NCI-H1694 (cell line): Measurements from ENCODE around the gene SPG11.
A peak's percentile ranks its signal among the peaks of the same experiment; 100 is the strongest.
"Not testable (repeated sequence)": the region's sequence is repeated elsewhere in the genome, so short reads cannot be mapped to it uniquely, and the experiment has no call there.

Experiments used
- DNase-seq: peaks from one replicate; lab custom pipeline; 2025; lab: John Stamatoyannopoulos, UW

Gene SPG11

DNA sequence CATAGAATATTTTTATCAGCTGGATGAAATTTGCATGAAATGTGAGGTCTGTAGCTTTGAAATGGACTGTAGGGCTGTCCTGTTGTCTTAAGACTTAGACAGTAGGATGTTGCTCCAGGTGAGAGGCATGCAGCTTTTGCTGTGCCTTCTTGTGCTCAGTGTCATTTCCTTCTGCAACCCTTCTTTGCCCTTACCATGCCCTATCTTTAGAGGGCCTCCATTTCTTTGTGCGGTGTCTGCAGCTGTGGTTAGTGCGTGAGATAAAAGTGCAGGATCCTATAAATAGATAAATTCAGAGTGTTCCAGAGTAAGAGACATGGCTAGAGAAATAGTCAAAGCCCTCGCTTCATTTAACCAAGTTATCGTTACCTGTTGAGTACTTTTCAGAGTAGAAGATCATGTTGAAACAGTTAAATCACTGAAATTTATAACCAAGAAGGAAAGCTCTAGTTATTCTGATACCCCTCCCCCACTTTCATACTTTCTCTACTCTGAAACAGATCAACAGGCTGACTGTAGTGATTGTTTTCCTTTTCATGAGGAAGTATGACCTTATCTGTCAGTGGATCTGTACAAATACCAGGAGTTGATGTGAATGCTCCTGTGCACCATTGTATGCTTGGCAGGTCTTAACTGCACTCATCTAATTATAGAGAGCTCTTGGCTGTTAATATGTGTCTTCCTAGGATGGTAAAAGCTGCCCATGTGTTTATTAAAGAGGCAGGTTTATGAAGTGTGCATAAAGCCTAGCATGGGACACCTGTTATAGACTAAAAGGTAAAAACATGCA, 108.3 kb downstream of the SPG11 start:
- DNase-seq: no peak

GRCh38 chr15:44550734-44551133, 112.7 kb downstream of the SPG11 start:
- no peak for DNase-seq

DNA sequence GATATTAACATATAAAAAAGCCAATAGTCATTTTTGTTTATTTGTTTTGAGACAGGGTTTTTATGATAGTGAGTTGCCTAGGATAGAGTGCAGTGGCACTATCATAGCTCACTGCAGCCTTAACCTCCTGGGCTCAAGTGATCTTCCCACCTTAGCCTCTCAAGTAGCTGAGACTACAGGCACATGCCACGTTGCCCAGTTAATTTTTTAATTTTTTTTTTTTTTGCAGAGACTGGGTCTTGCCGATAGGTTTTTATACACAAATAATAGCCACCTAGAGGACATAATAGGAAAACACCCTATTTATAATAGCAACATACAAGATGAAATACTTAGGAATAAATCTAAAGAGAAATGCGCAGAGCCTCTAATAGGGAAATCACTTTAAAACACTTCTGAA, 113.2 kb downstream of the SPG11 start:
- peak; percentile 27 for DNase-seq

DNA sequence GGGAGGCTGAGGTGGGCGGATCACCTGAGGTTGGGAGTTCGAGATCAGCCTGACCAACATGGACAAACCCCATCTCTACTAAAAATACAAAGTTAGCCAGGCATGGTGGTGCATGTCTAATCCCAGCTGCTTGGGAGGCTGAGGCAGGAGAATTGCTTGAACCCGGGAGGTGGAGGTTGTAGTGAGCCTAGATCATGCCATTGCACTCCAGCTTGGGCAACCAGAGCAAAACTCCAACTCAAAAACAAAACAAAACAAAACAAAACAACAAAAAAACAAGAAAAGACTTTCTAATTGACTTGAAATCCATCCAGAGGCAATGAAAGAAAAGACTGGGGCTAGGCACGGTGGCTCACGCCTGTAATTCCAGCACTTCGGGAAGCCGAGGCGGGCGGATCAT, 114.3 kb downstream of the SPG11 start:
- not testable (repeated sequence) for DNase-seq

DNA sequence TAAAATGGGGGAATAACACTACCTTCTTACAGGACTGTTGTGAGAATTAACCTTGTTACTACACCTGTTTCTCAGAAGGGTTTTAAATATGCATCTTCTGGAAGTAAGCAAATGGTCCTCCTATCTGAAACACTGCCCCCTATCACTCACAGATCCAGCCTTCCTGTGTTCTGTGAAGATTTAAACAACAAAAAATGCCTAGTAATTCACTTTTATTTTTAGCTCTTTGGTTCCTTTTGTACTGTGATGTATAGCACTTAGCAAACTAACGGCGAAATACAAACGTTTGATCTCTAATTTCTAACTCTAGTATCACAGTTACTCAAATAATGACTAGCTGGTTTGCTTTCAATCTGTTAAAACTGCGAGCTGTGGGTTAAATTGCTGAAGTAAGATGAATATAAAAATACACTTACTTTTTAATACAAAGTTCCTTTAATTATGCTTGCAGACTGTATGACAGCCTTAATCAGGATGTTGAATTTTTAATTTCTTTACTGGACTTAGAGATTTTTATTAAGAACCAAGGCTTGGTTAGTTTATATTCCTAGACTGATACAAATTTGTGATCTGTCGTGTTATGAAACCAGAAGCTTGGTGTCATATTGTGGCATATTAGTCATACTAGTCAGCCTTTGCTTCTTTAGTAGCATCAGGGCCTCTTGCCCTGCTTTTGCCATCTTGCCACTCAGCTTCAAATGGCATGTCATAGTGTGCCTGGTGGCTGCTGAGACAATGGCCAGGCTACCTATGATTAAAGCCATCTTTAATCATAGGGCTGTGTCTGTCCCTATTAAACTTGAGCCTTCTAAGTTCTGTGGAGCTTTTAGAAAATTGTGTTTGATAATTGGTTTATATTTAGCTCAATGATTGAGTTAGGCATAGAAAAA, 117.3 kb downstream of the SPG11 start:
- DNase-seq: no peak

- DNase-seq: not testable (repeated sequence)
Measured at GRCh38 chr15:44544745-44545144, 118.7 kb downstream of the SPG11 start.

DNA sequence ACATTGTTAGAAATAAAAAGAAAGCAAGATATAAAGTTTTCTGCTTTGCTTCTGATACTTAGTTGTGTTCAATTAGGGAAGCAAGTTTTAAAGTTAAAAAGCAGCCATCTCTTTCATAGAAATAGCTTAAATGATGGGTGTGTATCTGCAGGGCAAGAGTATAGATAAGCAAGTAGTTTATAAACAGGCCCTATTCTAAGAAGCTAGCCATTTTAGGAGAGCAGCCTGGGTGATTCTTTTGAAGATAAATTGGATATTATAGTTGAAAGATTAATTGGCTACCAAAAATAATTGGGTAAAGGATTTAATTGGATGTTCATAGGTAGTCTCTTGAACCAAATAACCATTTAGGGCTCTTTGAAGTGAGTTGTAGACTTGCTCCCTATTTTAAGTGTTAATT, 120.9 kb downstream of the SPG11 start:
- DNase-seq: no peak

GRCh38 chr15:44541282-44541958, 122.0 kb downstream of the SPG11 start:
- DNase-seq: no peak

DNA sequence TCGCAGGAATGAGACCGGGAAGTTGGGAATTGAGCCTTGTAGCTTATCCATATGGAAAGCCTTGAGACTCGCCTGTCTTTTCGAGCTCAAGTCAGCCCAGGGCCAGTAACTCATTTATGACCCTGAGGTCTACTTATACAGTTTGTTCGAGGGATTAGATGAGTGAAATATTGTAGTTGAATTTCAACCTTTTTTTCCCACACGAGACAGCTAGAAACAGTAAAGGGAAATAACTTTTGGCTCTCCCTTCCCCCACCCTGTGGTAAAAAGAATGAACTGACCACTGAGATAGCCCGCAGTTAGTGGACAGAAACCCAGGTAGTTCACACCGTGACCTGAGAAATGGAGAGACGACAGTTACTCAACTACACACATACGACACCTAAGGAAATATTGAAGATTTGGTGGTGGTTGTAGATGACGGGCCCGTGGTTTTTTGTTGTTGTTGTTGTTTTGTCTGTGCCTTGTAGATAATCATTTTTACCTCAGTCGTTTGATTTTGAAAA, 125.7 kb downstream of the SPG11 start:
- no peak for DNase-seq

DNA sequence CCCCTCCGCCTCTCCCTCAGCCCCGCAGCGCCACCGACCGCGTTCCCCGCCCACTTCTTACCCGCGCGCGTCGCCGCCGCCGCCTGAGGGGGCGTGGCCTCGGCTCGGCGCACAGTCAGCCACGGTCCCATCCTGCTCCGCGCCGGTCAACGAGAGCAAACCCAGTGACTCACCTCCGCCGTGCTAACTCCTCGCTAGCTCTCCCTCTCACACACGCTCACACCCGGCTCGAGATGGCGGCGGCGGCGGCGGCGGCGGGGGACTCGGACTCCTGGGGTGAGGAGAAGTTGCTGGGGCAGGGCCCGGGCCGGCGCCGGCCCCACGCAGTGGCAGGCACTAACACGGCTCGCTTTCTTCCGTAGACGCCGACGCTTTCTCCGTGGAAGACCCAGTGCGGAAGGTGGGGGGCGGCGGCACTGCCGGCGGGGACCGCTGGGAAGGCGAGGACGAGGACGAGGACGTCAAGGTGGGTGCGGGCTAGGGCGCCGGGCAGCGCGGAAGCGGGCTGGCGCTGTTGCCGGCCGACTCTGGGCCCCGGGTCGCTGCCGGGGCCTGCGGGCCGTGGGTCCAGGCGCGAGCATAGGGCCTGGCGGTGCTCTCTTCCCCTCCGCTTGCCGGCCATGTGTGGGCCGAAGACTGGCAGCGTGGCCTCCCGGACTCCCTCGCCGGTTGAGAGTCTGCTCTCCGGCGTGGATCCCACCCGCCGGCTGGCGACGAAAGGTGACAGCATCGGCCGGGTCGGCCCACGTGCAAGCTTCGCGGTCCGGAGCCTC, 126.3 kb downstream of the SPG11 start, which contains the start of gene EIF3J:
EIF3J (plus strand) TSS at position 186 of the 773 bp plus-strand sequence; CDS start at position 234, 48 bp downstream.
- DNase-seq: peak; percentile 87

GRCh38 chr15:44536302-44536961, 127.0 kb downstream of the SPG11 start:
- DNase-seq: peak; percentile 87

DNA sequence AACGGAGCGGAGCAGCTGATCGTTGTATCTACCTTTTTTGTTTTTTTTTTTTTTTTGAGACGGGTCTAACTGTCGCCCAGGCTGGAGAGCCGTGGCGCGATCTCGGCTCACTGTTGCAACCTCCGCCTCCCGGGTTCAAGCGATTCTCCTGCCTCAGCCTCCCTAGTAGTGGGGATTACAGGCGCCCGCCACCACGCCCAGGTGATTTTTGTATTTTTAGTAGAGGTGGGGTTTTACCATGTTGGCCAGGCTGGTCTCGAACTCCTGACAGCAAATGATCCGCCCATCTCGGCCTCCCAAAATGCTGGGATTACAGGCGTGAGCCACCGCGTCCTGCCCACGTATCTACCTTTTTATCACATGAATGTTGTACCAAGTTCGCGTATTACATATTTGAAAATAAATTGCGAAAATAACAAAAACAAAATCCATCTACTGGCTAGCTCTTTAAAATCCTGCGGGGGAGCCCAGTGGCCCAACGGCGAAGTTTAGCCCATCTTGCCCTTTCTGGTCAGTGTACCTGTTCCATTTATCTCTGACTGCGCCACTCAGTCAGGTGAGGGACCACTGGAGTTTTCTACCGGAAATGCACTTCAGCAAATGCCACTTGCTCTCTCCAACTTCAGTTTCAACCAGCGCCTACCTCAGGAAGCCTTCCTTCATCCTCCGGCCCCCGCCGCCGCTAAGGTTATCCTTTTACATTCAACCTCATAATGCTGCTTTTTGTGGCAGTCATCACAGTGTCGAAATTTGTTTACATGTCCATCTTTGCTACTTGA, 127.8 kb downstream of the SPG11 start:
- DNase-seq: no peak

GRCh38 chr15:44535092-44535491, 128.4 kb downstream of the SPG11 start:
- no peak for DNase-seq

DNA sequence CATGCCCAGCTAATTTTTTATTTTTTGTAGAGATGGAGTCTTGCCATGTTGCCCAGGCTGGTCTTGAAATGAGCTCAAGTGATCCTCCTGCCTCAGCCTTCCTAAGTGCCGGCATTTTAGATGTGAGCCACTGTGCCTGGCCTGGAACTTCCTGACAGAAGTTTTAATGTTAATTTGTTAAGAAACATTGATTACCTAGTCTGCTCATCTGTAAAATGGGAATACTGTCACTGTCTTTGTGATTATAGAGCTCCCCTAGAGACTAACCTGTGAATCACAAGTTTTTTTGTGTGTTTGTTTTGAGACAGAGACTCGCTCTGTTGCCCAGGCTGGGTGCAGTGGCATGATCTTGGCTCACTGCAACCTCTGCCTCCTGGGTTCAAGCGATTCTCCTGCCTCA, 130.8 kb downstream of the SPG11 start:
- no peak for DNase-seq

GRCh38 chr15:44532275-44532674, 131.2 kb downstream of the SPG11 start:
- not testable (repeated sequence) for DNase-seq

GRCh38 chr15:44530653-44531052, 132.8 kb downstream of the SPG11 start:
- no peak for DNase-seq

DNA sequence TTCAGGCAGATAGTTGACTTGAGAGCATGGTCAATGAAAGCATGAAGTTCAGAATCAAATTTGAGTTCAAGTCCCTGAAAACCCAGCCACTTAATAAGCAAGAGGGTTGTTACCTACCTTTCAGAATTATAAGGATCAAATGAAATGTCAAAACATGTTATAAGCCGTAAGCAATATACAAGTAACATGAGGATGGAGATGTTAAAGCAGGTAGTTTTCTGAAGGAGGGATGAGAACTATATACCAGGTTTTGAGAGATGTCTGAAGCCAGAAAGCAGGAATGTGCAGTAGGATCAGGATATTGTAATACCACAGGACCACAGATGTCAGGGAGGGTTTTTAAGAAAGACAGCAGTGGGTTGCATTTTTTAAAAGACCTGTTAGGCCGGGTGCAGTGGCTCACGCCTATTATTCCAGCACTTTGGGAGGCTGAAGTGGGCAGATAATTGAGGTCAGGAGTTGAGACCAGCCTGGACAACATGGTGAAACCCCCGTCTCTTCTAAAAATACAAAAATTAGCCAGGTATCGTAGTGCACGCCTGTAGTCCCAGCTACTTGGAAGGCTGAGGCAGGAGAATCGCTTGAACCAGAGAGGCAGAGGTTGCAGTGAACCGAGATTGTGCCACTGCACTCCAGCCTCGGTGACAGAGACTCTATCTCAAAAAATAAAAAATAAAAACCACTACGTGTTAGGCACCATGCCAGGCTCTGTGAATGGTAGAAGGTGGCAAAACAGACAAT, 133.4 kb downstream of the SPG11 start:
- DNase-seq: no peak

DNA sequence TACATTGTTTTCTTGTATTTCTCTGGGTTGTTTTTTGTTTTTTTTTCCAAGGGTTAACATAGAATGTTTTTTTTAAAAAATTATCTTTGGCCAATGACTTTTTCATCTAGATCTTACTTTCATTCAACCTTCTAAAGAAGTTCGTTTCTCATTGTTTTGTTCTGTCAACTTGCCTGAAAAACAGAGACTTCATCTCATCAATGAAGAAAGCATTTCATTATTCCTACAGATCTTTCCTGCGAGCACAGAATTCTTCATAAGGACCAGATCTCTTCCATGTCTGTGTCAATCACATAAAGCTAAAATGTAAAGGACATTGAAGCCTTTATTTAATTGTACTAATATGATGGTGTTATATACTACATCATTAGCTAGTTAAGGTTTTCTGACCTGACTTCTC, 136.2 kb downstream of the SPG11 start:
- DNase-seq: no peak

- DNase-seq: no peak
Measured at GRCh38 chr15:44525018-44525417, 138.4 kb downstream of the SPG11 start.
